ENCODE results near the gene KATNA1. TPM values are rescaled to one million over a fixed set of nuclear protein-coding genes. Genes with fewer than 3 reads are reported as not detected.

The KATNA1 gene
- total RNA-seq: 10 to 100 TPM; 15.4 to 30.4 (median 18.7) TPM

GRCh38 chr6:149648148-149649145 is at the start of gene KATNA1:
TSS of gene KATNA1 (minus strand) at chr6:149648714. CDS start at chr6:149638547, 10,167 bp downstream.
- DNase-seq (ENCODE audit: low spot score) (peak; percentile 49), ATAC-seq (ENCODE audit: low FRiP score) (peak; percentile 98)
- no peak for TF ChIP-seq CTCF (IDR thresholded peaks at IDR 0.05)

- DNase-seq (ENCODE audit: low spot score) (no peak), ATAC-seq (ENCODE audit: low FRiP score) (no peak)
- no peak for TF ChIP-seq CTCF (IDR thresholded peaks at IDR 0.05)
These were observed 49.7 kb upstream of the KATNA1 start for GRCh38 chr6:149698175-149698574.

GRCh38 chr6:149696901-149697300 is 48.4 kb upstream of the KATNA1 start:
- TF ChIP-seq CTCF (IDR thresholded peaks at IDR 0.05): no peak
- DNase-seq (ENCODE audit: low spot score): no peak
- peak; percentile 37 for ATAC-seq (ENCODE audit: low FRiP score)

- TF ChIP-seq CTCF (IDR thresholded peaks at IDR 0.05): no peak
- DNase-seq (ENCODE audit: low spot score) (no peak), ATAC-seq (ENCODE audit: low FRiP score) (no peak)
These were observed 46.4 kb upstream of the KATNA1 start for GRCh38 chr6:149694921-149695320.

- no peak for TF ChIP-seq CTCF (IDR thresholded peaks at IDR 0.05)
- ATAC-seq (ENCODE audit: low FRiP score) (no peak), DNase-seq (ENCODE audit: low spot score) (no peak)
These were observed 42.7 kb upstream of the KATNA1 start for GRCh38 chr6:149691201-149691600.

- ATAC-seq (ENCODE audit: low FRiP score): no peak
- no peak for TF ChIP-seq CTCF (IDR thresholded peaks at IDR 0.05)
- DNase-seq (ENCODE audit: low spot score): no peak
These were observed 37.7 kb upstream of the KATNA1 start for GRCh38 chr6:149686230-149686629.

Measured in omental fat pad (tissue), 4 donors.